ENCODE results near the gene TRAF3IP3.

TRAF3IP3 gene

DNA sequence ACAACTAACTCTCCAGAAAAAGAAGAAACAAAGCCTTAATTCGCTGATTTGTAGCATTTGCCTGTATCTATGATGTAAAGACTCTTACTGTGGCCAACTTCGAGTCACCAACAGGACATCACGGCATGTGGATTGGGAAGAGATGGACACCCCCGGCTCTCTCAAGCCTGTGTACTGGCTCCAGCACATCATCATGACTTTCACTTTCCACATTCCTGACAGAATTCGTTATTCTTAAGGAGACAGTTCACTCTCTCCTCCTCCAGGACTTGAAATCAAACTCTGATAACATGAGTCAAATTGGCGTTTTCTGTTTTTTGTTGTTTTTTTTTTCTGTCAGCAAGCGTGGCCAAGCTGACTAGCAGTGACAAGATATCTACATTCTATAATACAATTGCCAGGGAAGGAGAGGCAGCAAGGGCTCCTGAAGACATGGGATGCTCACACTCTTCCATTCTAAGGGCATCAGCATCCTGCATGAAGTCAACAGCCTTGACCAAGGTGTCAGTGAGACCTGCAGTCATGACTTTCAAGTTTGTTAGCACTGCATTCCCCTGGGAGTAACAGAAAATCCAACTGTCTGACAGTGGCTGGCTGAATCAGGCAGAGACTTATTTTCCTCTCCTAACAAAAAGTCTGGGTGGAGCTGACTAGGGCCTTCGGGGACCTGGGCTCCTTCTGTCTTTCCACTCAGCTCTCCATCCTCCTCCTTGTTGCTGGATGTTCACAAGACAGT, 13.3 kb upstream of the TRAF3IP3 start:
- DNase-seq (ENCODE audit: low read depth): no peak
- H3K4me3 ChIP-seq (ENCODE audit: low read length): no peak overlapping the region
- TF ChIP-seq, protein P1, sequence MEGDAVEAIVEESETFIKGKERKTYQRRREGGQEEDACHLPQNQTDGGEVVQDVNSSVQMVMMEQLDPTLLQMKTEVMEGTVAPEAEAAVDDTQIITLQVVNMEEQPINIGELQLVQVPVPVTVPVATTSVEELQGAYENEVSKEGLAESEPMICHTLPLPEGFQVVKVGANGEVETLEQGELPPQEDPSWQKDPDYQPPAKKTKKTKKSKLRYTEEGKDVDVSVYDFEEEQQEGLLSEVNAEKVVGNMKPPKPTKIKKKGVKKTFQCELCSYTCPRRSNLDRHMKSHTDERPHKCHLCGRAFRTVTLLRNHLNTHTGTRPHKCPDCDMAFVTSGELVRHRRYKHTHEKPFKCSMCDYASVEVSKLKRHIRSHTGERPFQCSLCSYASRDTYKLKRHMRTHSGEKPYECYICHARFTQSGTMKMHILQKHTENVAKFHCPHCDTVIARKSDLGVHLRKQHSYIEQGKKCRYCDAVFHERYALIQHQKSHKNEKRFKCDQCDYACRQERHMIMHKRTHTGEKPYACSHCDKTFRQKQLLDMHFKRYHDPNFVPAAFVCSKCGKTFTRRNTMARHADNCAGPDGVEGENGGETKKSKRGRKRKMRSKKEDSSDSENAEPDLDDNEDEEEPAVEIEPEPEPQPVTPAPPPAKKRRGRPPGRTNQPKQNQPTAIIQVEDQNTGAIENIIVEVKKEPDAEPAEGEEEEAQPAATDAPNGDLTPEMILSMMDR (conservative IDR thresholded peaks at IDR 0.05; ENCODE audit: low read depth, low read length): no peak

DNA sequence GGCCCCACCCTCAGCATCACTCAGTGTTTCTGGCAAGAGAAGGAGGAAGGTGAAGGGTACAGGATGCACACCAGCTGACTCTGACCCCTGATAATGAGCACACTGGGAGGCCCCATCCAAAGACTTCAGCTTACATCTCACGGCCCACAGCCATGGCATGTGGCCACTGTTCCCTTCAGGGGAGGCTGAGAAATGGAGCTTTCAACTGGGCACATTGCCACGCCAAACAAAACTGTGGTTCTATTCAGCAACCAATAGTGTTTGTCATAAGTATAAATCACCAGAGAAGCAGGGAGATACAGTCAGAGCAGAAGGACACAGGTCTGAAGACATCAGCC, 12.7 kb upstream of the TRAF3IP3 start:
- H3K4me3 ChIP-seq (ENCODE audit: low read length): no peak overlapping the region
- DNase-seq (ENCODE audit: low read depth): no peak
- TF ChIP-seq, protein P1 (conservative IDR thresholded peaks at IDR 0.05; ENCODE audit: low read depth, low read length): no peak

DNA sequence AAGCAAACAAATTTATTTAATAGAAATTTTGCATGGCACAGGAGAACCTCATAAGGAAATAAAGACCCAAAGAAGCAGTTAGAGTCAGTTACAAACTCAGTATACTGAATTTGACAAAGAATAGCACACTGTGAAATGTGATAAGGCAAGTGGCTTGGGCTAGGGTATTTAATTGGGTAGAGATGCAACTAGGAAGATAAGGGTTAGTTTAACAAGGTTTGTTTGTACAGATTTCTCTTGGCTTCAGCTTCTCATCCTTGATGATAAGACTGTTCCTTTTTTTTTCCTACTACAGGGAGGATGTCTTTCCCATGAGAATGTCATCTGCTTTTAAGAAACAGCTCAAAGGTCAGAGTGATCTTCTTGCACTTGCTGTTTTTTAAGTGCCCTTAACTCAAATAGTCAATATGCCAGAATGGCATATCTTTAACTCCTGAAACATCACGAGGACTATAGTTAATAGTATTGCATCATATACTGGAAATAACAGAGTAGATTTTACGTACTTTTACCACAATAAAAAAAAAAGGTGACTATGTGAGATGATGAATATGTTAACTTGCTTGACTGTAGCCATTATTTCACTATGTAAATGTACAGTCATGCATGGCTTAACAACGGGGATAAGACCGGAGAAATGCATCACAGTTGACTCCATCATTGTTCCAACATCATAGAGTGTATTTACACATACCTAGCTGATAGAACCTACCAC, 9.2 kb upstream of the TRAF3IP3 start:
- H3K4me3 ChIP-seq (ENCODE audit: low read length): no peak overlapping the region
- TF ChIP-seq, protein P1 (conservative IDR thresholded peaks at IDR 0.05; ENCODE audit: low read depth, low read length): no peak
- DNase-seq (ENCODE audit: low read depth): no peak

- peak; percentile 83 for DNase-seq (ENCODE audit: low read depth)
- H3K4me3 ChIP-seq (ENCODE audit: low read length): peak overlapping the region; percentile 15
- TF ChIP-seq, protein P1 (conservative IDR thresholded peaks at IDR 0.05; ENCODE audit: low read depth, low read length): peak; percentile 69
Observed at GRCh38 chr1:209747580-209748262, 8.1 kb upstream of the TRAF3IP3 start.

DNA sequence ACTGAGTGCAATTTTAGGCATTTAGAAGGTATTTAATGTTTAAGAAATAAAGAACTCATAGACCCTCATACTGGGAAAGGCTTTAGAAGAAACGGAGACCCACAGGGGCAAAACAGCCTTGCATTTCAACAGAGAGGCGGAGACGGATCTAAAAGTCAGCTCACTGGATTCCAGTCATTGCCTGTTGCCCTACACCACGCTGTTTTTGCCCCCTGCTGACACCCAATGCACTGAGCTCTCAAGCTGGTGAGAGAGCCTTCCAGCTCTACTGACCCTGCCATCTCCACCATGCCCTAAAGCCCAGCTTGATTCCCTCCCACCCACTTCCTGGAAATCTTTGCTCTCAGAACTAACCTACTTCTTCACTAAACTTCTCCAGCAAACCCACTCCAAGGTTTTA, 7.2 kb upstream of the TRAF3IP3 start:
- no peak for DNase-seq (ENCODE audit: low read depth)
- no peak overlapping the region for H3K4me3 ChIP-seq (ENCODE audit: low read length)
- TF ChIP-seq, protein P1 (conservative IDR thresholded peaks at IDR 0.05; ENCODE audit: low read depth, low read length): no peak

GRCh38 chr1:209749205-209749604, 6.6 kb upstream of the TRAF3IP3 start:
- TF ChIP-seq, protein P1 (conservative IDR thresholded peaks at IDR 0.05; ENCODE audit: low read depth, low read length): no peak
- no peak for DNase-seq (ENCODE audit: low read depth)
- no peak overlapping the region for H3K4me3 ChIP-seq (ENCODE audit: low read length)
